Esophagus muscularis mucosa (tissue), 3 donors: ENCODE measurements around the gene FUT3.

ENCODE experiments used
- CTCF ChIP-seq, 3 experiments: fragments of 200-600 bp in 2 of 3; fragments of 450-650 bp in 1 of 3; sonication (generic) in 2 of 3; IDR thresholded peaks; one replicate each; pipeline ENCODE4 v1.5.1; 2017 to 2019; ENCODE audit warnings: antibody characterized with exemption in 3 of 3, mild to moderate bottlenecking in 2 of 3, moderate library complexity in 1 of 3
- POLR2A ChIP-seq: fragments of 450-650 bp; IDR thresholded peaks from one replicate; pipeline ENCODE4 v1.6.1; 2017; ENCODE audit warnings: antibody characterized with exemption, moderate library complexity, mild to moderate bottlenecking, low read depth

DNA sequence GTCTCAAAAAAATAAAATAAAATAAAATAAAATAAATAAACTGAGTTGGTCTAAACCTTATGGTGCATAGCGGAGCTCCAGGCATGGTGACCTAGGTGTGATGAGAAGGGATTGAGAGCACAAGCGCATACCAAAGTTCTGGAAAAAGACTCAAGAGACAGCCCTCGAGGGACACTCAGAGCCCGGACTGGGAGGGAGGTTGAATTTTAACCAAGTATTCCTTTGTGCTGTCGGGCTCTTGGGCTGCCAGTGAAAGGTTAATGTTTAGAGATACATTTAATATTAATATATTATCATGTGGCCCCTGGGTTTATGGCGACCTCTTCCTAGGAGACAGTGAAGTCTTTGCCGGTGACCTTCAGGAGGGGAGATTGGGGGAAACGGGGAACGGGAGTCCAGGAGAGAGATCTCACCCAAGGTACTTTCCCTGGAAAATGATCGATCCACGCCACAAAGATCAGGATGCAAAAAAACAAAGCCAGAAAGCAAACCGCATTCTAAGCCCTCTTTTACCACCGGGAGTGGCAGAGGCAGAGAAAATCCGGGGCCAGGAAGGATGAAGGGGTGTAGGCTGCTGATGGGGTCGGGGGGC lies 13.4 kb downstream of the FUT3 start:
- TF ChIP-seq CTCF (IDR thresholded peaks at IDR 0.05) = no peak
- TF ChIP-seq POLR2A = no peak
